ENCODE results near the gene KCNAB1. TPM values are rescaled to one million over a fixed set of nuclear protein-coding genes. Genes with fewer than 3 reads are reported as not detected.

The KCNAB1 gene
- total RNA-seq, 1 experiment from 2014 or later = 1.0 TPM

- DNase-seq (ENCODE audit: low spot score) (no peak), ATAC-seq (no peak)
- Mint-ChIP-seq H3K36me3 (no peaks in the 10 kb centered on the region), H3K27ac (no peak overlapping the region), H3K4me3 (no peak overlapping the region), H3K27me3 (ENCODE audit: low read depth) (no peaks in the 10 kb centered on the region), H3K4me1 (peaks cover 3% of the 10 kb centered on the region), H3K9me3 (peaks cover 8% of the 10 kb centered on the region)
- CTCF ChIA-PET = no interaction called here
- TF ChIP-seq GRHL2 (CRISPR knock-in tag; IDR thresholded peaks at IDR 0.05; ENCODE audit: insufficient replicate concordance, severe bottlenecking) (no peak), HMGA2 (CRISPR knock-in tag; IDR thresholded peaks at IDR 0.05) (no peak), ZNF232 (CRISPR knock-in tag; IDR thresholded peaks at IDR 0.05) (no peak), TCF7 (CRISPR knock-in tag; IDR thresholded peaks at IDR 0.05; ENCODE audit: low read depth) (no peak), HMGXB4 (CRISPR knock-in tag; IDR thresholded peaks at IDR 0.05) (no peak), IRF1 (CRISPR knock-in tag; IDR thresholded peaks at IDR 0.05) (no peak), ZNF416 (CRISPR knock-in tag; IDR thresholded peaks at IDR 0.05) (no peak), EMX1 (CRISPR knock-in tag; IDR thresholded peaks at IDR 0.05) (no peak)
- POLR2A ChIA-PET = interaction anchor here (1.0 kb wide), 1 partner anchor 18 kb away, joined by 3 read pairs; no protein-coding TSS in a partner anchor
Measured at GRCh38 chr3:156417559-156418132, 297.3 kb downstream of the KCNAB1 start.

GRCh38 chr3:156418428-156418827 is 298.1 kb downstream of the KCNAB1 start:
- TF ChIP-seq ARID4B (CRISPR knock-in tag; IDR thresholded peaks at IDR 0.05; ENCODE audit: borderline replicate concordance) (no peak), ZNF396 (CRISPR knock-in tag; IDR thresholded peaks at IDR 0.05; ENCODE audit: borderline replicate concordance) (no peak), ZNF232 (CRISPR knock-in tag; IDR thresholded peaks at IDR 0.05) (no peak), CREB1 (CRISPR knock-in tag; IDR thresholded peaks at IDR 0.05) (no peak), AR (CRISPR knock-in tag; IDR thresholded peaks at IDR 0.05) (no peak), ESRRA (CRISPR knock-in tag; IDR thresholded peaks at IDR 0.05; ENCODE audit: borderline replicate concordance) (no peak), HMGA2 (CRISPR knock-in tag; IDR thresholded peaks at IDR 0.05) (no peak), FOXK1 (CRISPR knock-in tag; IDR thresholded peaks at IDR 0.05) (no peak), ZBTB21 (CRISPR knock-in tag; IDR thresholded peaks at IDR 0.05; ENCODE audit: borderline replicate concordance) (no peak)
- Mint-ChIP-seq H3K27me3 (ENCODE audit: low read depth) (no peaks in the 10 kb centered on the region), H3K9me3 (peaks cover 8% of the 10 kb centered on the region), H3K27ac (no peak overlapping the region), H3K36me3 (no peaks in the 10 kb centered on the region), H3K4me3 (no peak overlapping the region), H3K4me1 (peaks cover 3% of the 10 kb centered on the region)
- DNase-seq (ENCODE audit: low spot score) (no peak), ATAC-seq (no peak)
- ChIA-PET CTCF (no interaction called here), POLR2A (interaction anchor here (1.0 kb wide), 1 partner anchor 19 kb away, joined by 3 read pairs; no protein-coding TSS in a partner anchor)

Measured in WTC11 (cell line).